GM18907 (cell line): ENCODE results near the gene C22orf23.
"Not testable (repeated sequence)": the region's sequence is repeated elsewhere in the genome, so short reads cannot be mapped to it uniquely, and the experiment has no call there.

Experiments
- ATAC-seq: cut with Tn5 transposase; IDR thresholded peaks from one replicate; pipeline ENCODE4 v1.9.1; 2021; ENCODE audit warnings: mild to moderate bottlenecking, moderate library complexity; ENCODE audit not compliant: unreplicated experiment

Gene C22orf23

GRCh38 chr22:37957232-37957631, 3.8 kb upstream of the C22orf23 start:
- ATAC-seq: no peak

GRCh38 chr22:37955825-37956397, 2.5 kb upstream of the C22orf23 start:
- not testable (repeated sequence) for ATAC-seq

GRCh38 chr22:37954686-37955085, 1.3 kb upstream of the C22orf23 start:
- no peak for ATAC-seq

- ATAC-seq: peak; percentile 10
Measured at GRCh38 chr22:37953062-37953436, 352 bp downstream of the C22orf23 start.

GRCh38 chr22:37952629-37953028, 772 bp downstream of the C22orf23 start:
- not testable (repeated sequence) for ATAC-seq

- ATAC-seq: no peak
Measured at GRCh38 chr22:37951305-37951704, 2.1 kb downstream of the C22orf23 start.

- ATAC-seq: not testable (repeated sequence)
Measured at GRCh38 chr22:37947142-37947795, 6.1 kb downstream of the C22orf23 start.

- ATAC-seq: not testable (repeated sequence)
Measured at GRCh38 chr22:37944423-37944822, 9.0 kb downstream of the C22orf23 start.

- ATAC-seq: no peak
Measured at GRCh38 chr22:37943825-37944198, 9.6 kb downstream of the C22orf23 start.

GRCh38 chr22:37943136-37943824, 10.1 kb downstream of the C22orf23 start:
- ATAC-seq: no peak

- ATAC-seq: no peak
Measured at GRCh38 chr22:37942133-37942532, 11.3 kb downstream of the C22orf23 start.

GRCh38 chr22:37940698-37941376, 12.6 kb downstream of the C22orf23 start:
- no peak for ATAC-seq

GRCh38 chr22:37933711-37934376, 19.6 kb downstream of the C22orf23 start:
- peak; percentile 75 for ATAC-seq

GRCh38 chr22:37932821-37933578, 20.4 kb downstream of the C22orf23 start:
- ATAC-seq: no peak

- no peak for ATAC-seq
Measured at GRCh38 chr22:37932401-37932800, 21.0 kb downstream of the C22orf23 start.

GRCh38 chr22:37931893-37932389, 21.5 kb downstream of the C22orf23 start:
- ATAC-seq: no peak

- ATAC-seq: no peak
Measured at GRCh38 chr22:37930952-37931440, 22.4 kb downstream of the C22orf23 start.

- no peak for ATAC-seq
Measured at GRCh38 chr22:37930270-37930951, 23.0 kb downstream of the C22orf23 start.

GRCh38 chr22:37929390-37929789, 24.0 kb downstream of the C22orf23 start:
- no peak for ATAC-seq

- ATAC-seq: no peak
Measured at GRCh38 chr22:37927637-37927936, 25.8 kb downstream of the C22orf23 start.
